Hepatocyte (in vitro differentiated cells): ENCODE measurements around the gene IKZF3. TPM values are rescaled to one million over a fixed set of nuclear protein-coding genes. Genes with fewer than 3 reads are reported as not detected.

ENCODE experiments used
- DNase-seq: peaks from one replicate; pipeline ENCODE4 v3.0.0-alpha.2; 2016; ENCODE audit warnings: low spot score
- H2AFZ ChIP-seq: fragments of 200-600 bp; sonication (generic); 2 replicates; pipeline ENCODE4 v1.6.0; 2016; ENCODE audit warnings: antibody characterized with exemption, mild to moderate bottlenecking
- H3K27ac ChIP-seq: fragments of 200-600 bp; sonication (generic); 2 replicates; pipeline ENCODE4 v1.5.1; 2016; ENCODE audit warnings: mild to moderate bottlenecking
- H3K27me3 ChIP-seq: fragments of 200-600 bp; sonication (generic); 2 replicates; pipeline ENCODE4 v1.6.1; 2016
- H3K36me3 ChIP-seq: fragments of 200-600 bp; sonication (generic); replicated peaks from 2 replicates; pipeline ENCODE4 v1.5.1; 2016; ENCODE audit warnings: low read depth; ENCODE audit not compliant: insufficient read depth
- H3K4me1 ChIP-seq: fragments of 200-600 bp; sonication (generic); 2 replicates; pipeline ENCODE4 v1.5.1; 2016; ENCODE audit warnings: mild to moderate bottlenecking, moderate library complexity; ENCODE audit not compliant: insufficient read depth
- H3K4me2 ChIP-seq: fragments of 200-600 bp; sonication (generic); 2 replicates; pipeline ENCODE4 v1.6.0; 2016
- H3K4me3 ChIP-seq: fragments of 200-600 bp; sonication (generic); 2 replicates; pipeline ENCODE4 v1.5.1; 2016; ENCODE audit warnings: mild to moderate bottlenecking
- H3K79me2 ChIP-seq: fragments of 200-600 bp; sonication (generic); 2 replicates; pipeline ENCODE4 v1.6.0; 2017; ENCODE audit warnings: mild to moderate bottlenecking
- H3K9me2 ChIP-seq: fragments of 200-600 bp; sonication (generic); replicated peaks from 2 replicates; pipeline ENCODE4 v1.6.0; 2017; ENCODE audit warnings: mild to moderate bottlenecking; ENCODE audit not compliant: insufficient read depth
- H3K9me3 ChIP-seq: fragments of 200-600 bp; sonication (generic); 2 replicates; pipeline ENCODE4 v1.5.1; 2016; ENCODE audit warnings: low read depth, mild to moderate bottlenecking
- H4K20me1 ChIP-seq: fragments of 200-600 bp; sonication (generic); 2 replicates; pipeline ENCODE4 v1.6.0; 2016; ENCODE audit warnings: mild to moderate bottlenecking; ENCODE audit not compliant: insufficient read depth, poor library complexity, severe bottlenecking
- CTCF ChIP-seq: fragments of 200-600 bp; sonication (generic); IDR thresholded peaks from 2 replicates; pipeline ENCODE4 v1.5.1; 2016; ENCODE audit warnings: antibody characterized with exemption, mild to moderate bottlenecking; ENCODE audit not compliant: poor library complexity
- EZH2 ChIP-seq: fragments of 200-600 bp; sonication (generic); IDR thresholded peaks from 2 replicates; pipeline ENCODE4 v1.6.1; 2016; ENCODE audit warnings: antibody characterized with exemption, mild to moderate bottlenecking, borderline replicate concordance
- EZH2phosphoT487 ChIP-seq: fragments of 200-600 bp; sonication (generic); IDR thresholded peaks from one replicate; pipeline ENCODE4 v1.6.1; 2018; ENCODE audit warnings: antibody characterized with exemption, mild to moderate bottlenecking, low read depth, moderate library complexity; ENCODE audit not compliant: unreplicated experiment, severe bottlenecking
- WGBS: methylation state at CpG from one replicate; pipeline ENCODE4 v1.1.6; 2016; ENCODE audit warnings: low lambda C conversion rate; ENCODE audit errors: missing lambda C conversion rate; 5-methylcytosine and 5-hydroxymethylcytosine counted together
- polyA plus RNA-seq: library from polyadenylated mRNA; unstranded; fragments of >200 nt; fragmentation: Nextera tagmentation; extraction: Ambion mirVana; gene quantifications from 2 replicates; pipeline ENCODE4 v1.2.1, GENCODE V29; 2016
- total RNA-seq: library from RNA; depleted of rRNA; stranded (reverse); fragments of >200 nt; gene quantifications from 2 replicates; pipeline ENCODE4 v1.2.3, GENCODE V29; 2014

The IKZF3 gene
- total RNA-seq (under 0.01 TPM in 1 of 2 replicates, not detected in the other), polyA plus RNA-seq (not detected in 2 replicates)

- Histone ChIP-seq H3K4me2 (peak within 1 kb of the TSS; percentile 76), H3K4me1 (peaks cover 5% of the 10 kb centered on the region), H3K9me2 (no peaks in the 10 kb centered on the region), H3K79me2 (no peaks in the 10 kb centered on the region), H4K20me1 (no peaks in the 10 kb centered on the region), H3K36me3 (no peaks in the 10 kb centered on the region), H3K4me3 (no peak within 1 kb of the TSS), H2AFZ (peak within 1 kb of the TSS; percentile 16), H3K27ac (no peak within 1 kb of the TSS), H3K27me3 (peaks cover 52% of the 10 kb centered on the region), H3K9me3 (no peaks in the 10 kb centered on the region)
- TF ChIP-seq EZH2 = peak; percentile 95
- TF ChIP-seq EZH2phosphoT487 = peak; percentile 38
- TF ChIP-seq CTCF = peak; percentile 45
- 7% methylated on average over 49 of the region's 50 CpGs for WGBS
- peak; percentile 84 for DNase-seq
These were observed at the start of gene IKZF3 for GRCh38 chr17:39863918-39864746. TSS of gene IKZF3 (minus strand) at chr17:39864312. CDS start at chr17:39864126, 186 bp downstream.

- Histone ChIP-seq H3K36me3 (no peaks in the 10 kb centered on the region), H3K27me3 (no peaks in the 10 kb centered on the region), H3K9me2 (no peaks in the 10 kb centered on the region), H4K20me1 (no peaks in the 10 kb centered on the region), H3K27ac (no peak overlapping the region), H3K9me3 (no peaks in the 10 kb centered on the region), H3K4me3 (no peak overlapping the region), H3K4me1 (no peaks in the 10 kb centered on the region), H2AFZ (no peak overlapping the region), H3K4me2 (no peak overlapping the region), H3K79me2 (no peaks in the 10 kb centered on the region)
- DNase-seq = no peak
- 98% methylated on average over 6 of the region's 6 CpGs for WGBS
- TF ChIP-seq CTCF = no peak
- TF ChIP-seq EZH2 = no peak
- TF ChIP-seq EZH2phosphoT487 = no peak
These were observed 44.8 kb upstream of the IKZF3 start for GRCh38 chr17:39908789-39909352.

GRCh38 chr17:39904990-39905288 is 40.8 kb upstream of the IKZF3 start:
- Histone ChIP-seq H3K4me2 (no peak overlapping the region), H3K4me1 (no peaks in the 10 kb centered on the region), H3K4me3 (no peak overlapping the region), H3K9me2 (no peaks in the 10 kb centered on the region), H3K36me3 (no peaks in the 10 kb centered on the region), H4K20me1 (no peaks in the 10 kb centered on the region), H2AFZ (no peak overlapping the region), H3K27me3 (no peaks in the 10 kb centered on the region), H3K79me2 (no peaks in the 10 kb centered on the region), H3K27ac (peak overlapping the region; percentile 87), H3K9me3 (no peaks in the 10 kb centered on the region)
- TF ChIP-seq EZH2phosphoT487 (no peak), EZH2 (no peak), CTCF (no peak)
- no peak for DNase-seq
- 73% methylated on average over 3 of the region's 3 CpGs for WGBS
